Activated CD8-positive, alpha-beta T cell treated with anti-CD3 and anti-CD28 coated beads for 36 hours (primary cell): ENCODE results near the gene CLASP2. TPM values are rescaled to one million over a fixed set of nuclear protein-coding genes. Genes with fewer than 3 reads are reported as not detected.

Experiments used
- ATAC-seq: fragments of 200-7000 bp; cut with Tn5 transposase; one replicate; pipeline ENCODE4 v1.10.0; 2021; ENCODE audit warnings: mild to moderate bottlenecking, moderate library complexity
- CTCF ChIA-PET: fragments of 350-600 bp; sonication (Branson Sonifier 250); formaldehyde crosslinking; loops from one replicate; lab custom pipeline; 2021; ENCODE audit warnings: antibody characterized with exemption; lab: Charles Lee
- POLR2A ChIA-PET: fragments of 350-600 bp; sonication (Branson Sonifier 250); formaldehyde crosslinking; loops from one replicate; lab custom pipeline; 2021; ENCODE audit warnings: antibody characterized with exemption; lab: Charles Lee
- DNase-seq: peaks from one replicate; pipeline ENCODE4 v3.0.0-alpha.2; 2020
- H3K27ac Mint-ChIP-seq: one replicate; pipeline ENCODE4 v1.8.0; 2021; ENCODE audit warnings: mild to moderate bottlenecking, mixed read lengths
- H3K27me3 Mint-ChIP-seq: one replicate; pipeline ENCODE4 v1.8.0; 2021; ENCODE audit warnings: mixed read lengths
- H3K36me3 Mint-ChIP-seq: one replicate; pipeline ENCODE4 v1.8.0; 2021; ENCODE audit warnings: low read depth, mixed read lengths
- H3K4me1 Mint-ChIP-seq: one replicate; pipeline ENCODE4 v1.8.0; 2021; ENCODE audit warnings: low read depth, mixed read lengths
- H3K4me3 Mint-ChIP-seq: one replicate; pipeline ENCODE4 v1.8.0; 2021; ENCODE audit warnings: mild to moderate bottlenecking, moderate library complexity, mixed read lengths
- H3K9me3 Mint-ChIP-seq: one replicate; pipeline ENCODE4 v1.8.0; 2021; ENCODE audit warnings: mixed read lengths
- intact Hi-C: fragments of 100-400 bp; cut with micrococcal nuclease; formaldehyde crosslinking; loops from one replicate; pipeline ENCODE4 v1.10.0; 2022
- total RNA-seq, 2 experiments: library from RNA; stranded (reverse); gene quantifications; one replicate each; pipeline ENCODE4 v1.2.3, GENCODE V29; 2021
- TF ChIP-seq, protein P1 (sequence below): fragments of 200-600 bp; IDR thresholded peaks from one replicate; pipeline ENCODE4 v1.8.0; 2022; ENCODE audit warnings: antibody characterized with exemption, mild to moderate bottlenecking

The CLASP2 gene
- total RNA-seq, 2 experiments from 2014 or later = 38.4 to 46.4 TPM

DNA sequence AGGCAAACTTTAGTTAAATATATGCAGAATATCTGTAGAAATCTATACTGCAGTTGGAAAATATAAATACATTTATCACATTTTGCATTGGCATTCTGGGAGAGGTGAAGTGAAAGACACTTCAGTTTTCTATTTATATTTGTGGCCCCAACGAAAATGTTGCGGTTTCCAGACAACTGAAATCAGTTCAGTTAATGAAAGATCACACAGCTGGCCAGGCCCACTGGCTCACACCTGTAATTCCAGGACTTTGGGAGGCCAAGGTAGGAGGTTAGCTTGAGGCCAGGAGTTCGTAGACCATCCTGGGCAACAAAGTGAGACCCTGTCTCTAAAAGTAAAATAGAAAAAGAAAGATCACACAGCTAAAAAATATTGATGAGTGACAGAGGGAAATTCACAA lies 11.9 kb upstream of the CLASP2 start:
- Mint-ChIP-seq H3K27ac (no peak overlapping the region), H3K4me1 (no peaks in the 10 kb centered on the region), H3K27me3 (peaks cover 2% of the 10 kb centered on the region), H3K36me3 (no peaks in the 10 kb centered on the region), H3K4me3 (no peak overlapping the region), H3K9me3 (peaks cover 8% of the 10 kb centered on the region)
- TF ChIP-seq, protein P1, sequence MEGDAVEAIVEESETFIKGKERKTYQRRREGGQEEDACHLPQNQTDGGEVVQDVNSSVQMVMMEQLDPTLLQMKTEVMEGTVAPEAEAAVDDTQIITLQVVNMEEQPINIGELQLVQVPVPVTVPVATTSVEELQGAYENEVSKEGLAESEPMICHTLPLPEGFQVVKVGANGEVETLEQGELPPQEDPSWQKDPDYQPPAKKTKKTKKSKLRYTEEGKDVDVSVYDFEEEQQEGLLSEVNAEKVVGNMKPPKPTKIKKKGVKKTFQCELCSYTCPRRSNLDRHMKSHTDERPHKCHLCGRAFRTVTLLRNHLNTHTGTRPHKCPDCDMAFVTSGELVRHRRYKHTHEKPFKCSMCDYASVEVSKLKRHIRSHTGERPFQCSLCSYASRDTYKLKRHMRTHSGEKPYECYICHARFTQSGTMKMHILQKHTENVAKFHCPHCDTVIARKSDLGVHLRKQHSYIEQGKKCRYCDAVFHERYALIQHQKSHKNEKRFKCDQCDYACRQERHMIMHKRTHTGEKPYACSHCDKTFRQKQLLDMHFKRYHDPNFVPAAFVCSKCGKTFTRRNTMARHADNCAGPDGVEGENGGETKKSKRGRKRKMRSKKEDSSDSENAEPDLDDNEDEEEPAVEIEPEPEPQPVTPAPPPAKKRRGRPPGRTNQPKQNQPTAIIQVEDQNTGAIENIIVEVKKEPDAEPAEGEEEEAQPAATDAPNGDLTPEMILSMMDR = no peak
- intact Hi-C loops = no loop called here
- ChIA-PET POLR2A (interaction anchor here (1.2 kb wide), 1 partner anchor 68 kb away, joined by 3 read pairs; the partner anchor contains the start of gene PDCD6IP), CTCF (interaction anchor here (1.2 to 1.8 kb wide), 2 partner anchors 44 to 57 kb away, joined by 4 to 9 read pairs; no protein-coding TSS in a partner anchor)
- ATAC-seq (no peak), DNase-seq (no peak)

DNA sequence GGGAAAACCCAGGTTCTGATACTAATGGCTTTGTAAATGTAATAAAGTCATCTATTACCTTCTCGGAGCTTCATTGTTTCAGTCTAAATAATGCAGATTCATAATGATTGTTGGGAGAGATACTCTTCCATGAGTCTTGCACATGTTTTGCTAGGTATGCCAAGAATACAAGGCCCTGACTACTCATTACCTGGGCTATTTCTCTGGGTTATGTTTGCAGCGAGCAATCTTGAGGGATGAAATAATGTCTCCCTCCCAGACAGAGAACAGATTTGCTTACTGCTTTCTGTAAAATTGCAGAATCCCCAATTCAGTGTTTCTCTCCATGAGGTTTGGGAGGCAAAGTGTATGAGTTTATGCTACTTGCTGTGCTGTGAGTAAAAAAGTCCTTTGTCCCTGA lies 6.2 kb upstream of the CLASP2 start:
- intact Hi-C loops = no loop called here
- no peaks in the 10 kb centered on the region for H3K36me3 Mint-ChIP-seq
- no peak overlapping the region for H3K27ac Mint-ChIP-seq
- DNase-seq = no peak
- H3K27me3 Mint-ChIP-seq = peaks cover 2% of the 10 kb centered on the region
- H3K9me3 Mint-ChIP-seq = no peaks in the 10 kb centered on the region
- ATAC-seq = no peak
- ChIA-PET CTCF (no interaction called here), POLR2A (no interaction called here)
- TF ChIP-seq, protein P1 = no peak
- peaks cover 2% of the 10 kb centered on the region for H3K4me1 Mint-ChIP-seq
- H3K4me3 Mint-ChIP-seq = no peak overlapping the region

DNA sequence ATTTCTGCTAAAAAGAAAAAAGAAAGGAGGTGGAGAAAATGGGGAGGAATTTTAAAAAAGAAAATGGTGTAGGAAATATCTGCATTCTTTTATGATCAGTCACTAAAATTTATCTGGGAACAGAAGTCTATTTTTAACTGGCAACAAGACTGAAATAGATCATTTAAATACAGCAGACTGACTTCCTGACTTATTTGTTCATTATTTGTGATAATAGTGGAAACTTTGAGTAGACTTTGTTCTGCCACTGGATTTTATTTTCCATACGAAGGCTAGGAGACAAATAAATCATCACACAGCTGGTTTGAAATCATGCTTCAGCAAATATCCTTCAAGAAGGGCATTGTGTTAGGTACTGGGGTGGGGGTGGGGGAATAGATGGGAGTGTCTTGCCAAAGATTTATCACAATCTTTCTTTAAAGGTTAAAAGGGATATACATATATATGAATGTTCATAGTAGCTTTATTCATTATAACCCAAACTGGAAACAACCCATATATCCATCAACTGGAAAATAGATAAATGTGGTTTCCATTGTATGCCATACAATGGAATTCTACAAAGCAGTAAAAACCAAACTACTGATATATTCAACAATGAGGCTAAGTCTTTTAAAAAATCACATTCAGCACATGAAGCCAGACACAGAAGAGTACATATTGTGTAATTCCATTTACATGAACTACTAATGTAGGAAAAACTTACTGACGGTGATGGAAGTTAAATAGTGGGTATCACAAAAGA lies 4.7 kb upstream of the CLASP2 start:
- CTCF ChIA-PET = no interaction called here
- intact Hi-C loops = no loop called here
- POLR2A ChIA-PET = no interaction called here
- TF ChIP-seq, protein P1 = no peak
- H3K4me1 Mint-ChIP-seq = peaks cover 7% of the 10 kb centered on the region
- DNase-seq (no peak), ATAC-seq (no peak)
- H3K36me3 Mint-ChIP-seq = no peaks in the 10 kb centered on the region
- H3K27ac Mint-ChIP-seq = no peak overlapping the region
- H3K4me3 Mint-ChIP-seq = no peak overlapping the region
- H3K9me3 Mint-ChIP-seq = no peaks in the 10 kb centered on the region
- H3K27me3 Mint-ChIP-seq = peaks cover 2% of the 10 kb centered on the region

DNA sequence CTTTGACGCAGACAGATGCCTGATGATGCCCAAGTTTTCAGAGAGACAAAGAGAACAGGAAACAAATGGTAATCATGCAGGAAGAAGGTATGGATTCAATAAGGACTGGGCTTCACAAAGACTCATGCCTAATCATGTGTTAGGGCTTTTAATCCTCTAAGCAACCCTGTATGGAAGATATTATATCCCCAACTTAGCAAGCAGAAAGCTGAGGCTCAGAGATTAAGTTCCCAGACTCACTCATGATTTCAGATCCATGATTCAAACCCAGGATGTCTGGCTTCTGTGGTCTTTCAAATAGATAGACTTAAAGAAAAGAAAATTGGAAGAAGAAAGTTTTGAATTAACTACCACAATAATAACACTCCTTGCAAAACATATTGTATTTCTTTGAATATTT lies 4.1 kb upstream of the CLASP2 start:
- H3K4me3 Mint-ChIP-seq = no peak overlapping the region
- ChIA-PET CTCF (no interaction called here), POLR2A (no interaction called here)
- TF ChIP-seq, protein P1 = no peak
- ATAC-seq = no peak
- intact Hi-C loops = no loop called here
- no peaks in the 10 kb centered on the region for H3K36me3 Mint-ChIP-seq
- H3K27me3 Mint-ChIP-seq = peaks cover 2% of the 10 kb centered on the region
- peaks cover 7% of the 10 kb centered on the region for H3K4me1 Mint-ChIP-seq
- no peak for DNase-seq
- H3K9me3 Mint-ChIP-seq = no peaks in the 10 kb centered on the region
- no peak overlapping the region for H3K27ac Mint-ChIP-seq

DNA sequence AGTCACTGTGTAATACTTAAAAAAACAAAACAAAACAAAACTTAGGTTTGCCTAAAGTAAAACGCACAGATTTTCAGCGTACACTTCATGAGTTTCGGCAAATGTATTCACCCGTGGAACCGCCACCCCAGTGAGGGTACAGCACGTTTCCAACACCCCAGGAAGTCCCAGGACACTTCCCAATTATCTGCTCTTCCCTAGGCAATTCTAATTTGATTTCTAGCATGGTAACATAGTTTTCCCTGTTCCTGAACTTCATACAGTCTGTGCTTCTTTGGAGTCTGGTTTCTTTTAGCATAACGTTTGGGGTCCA lies 497 bp upstream of the CLASP2 start:
- Mint-ChIP-seq H3K4me1 (peaks cover 11% of the 10 kb centered on the region), H3K9me3 (no peaks in the 10 kb centered on the region), H3K27ac (peak overlapping the region; percentile 95), H3K4me3 (peak overlapping the region; percentile 90), H3K36me3 (no peaks in the 10 kb centered on the region), H3K27me3 (no peaks in the 10 kb centered on the region)
- peak; percentile 14 for ATAC-seq
- intact Hi-C loops = loop anchor here (5.0 kb wide), 2 partner anchors 61 to 81 kb away; no protein-coding TSS in a partner anchor
- ChIA-PET CTCF (no interaction called here), POLR2A (no interaction called here)
- DNase-seq = no peak
- TF ChIP-seq, protein P1 = no peak
